Urothelium cell line (cell line): ENCODE results near the gene RIOK1.

Experiments used
- DNase-seq: peaks from one replicate; pipeline ENCODE4 v3.0.0; 2011; ENCODE audit warnings: low spot score, mixed read lengths
- FAIRE-seq: peaks from 2 replicates; lab custom pipeline; 2011; peaks lifted over from hg19 to GRCh38; lab: Jason Lieb, UNC

RIOK1 gene

DNA sequence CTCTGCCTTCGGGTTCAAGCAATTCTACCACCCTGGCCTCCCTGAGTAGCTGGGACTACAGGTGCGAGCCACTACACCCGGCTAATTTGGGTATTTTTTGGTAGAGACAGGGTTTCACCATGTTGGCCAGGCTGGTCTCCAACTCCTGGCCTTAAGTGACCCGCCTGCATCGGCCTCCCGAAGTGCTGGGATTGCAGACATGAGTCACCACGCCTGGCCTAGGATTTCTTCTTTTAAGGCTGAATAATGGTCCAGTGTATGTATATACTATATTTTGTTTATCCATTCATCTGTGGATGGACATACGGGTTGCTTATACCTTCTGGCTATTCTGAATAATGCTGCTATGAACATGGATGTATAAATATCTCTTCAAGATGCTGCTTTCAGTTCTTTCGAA, 17.1 kb downstream of the RIOK1 start:
- DNase-seq (no peak), FAIRE-seq (no peak)

DNA sequence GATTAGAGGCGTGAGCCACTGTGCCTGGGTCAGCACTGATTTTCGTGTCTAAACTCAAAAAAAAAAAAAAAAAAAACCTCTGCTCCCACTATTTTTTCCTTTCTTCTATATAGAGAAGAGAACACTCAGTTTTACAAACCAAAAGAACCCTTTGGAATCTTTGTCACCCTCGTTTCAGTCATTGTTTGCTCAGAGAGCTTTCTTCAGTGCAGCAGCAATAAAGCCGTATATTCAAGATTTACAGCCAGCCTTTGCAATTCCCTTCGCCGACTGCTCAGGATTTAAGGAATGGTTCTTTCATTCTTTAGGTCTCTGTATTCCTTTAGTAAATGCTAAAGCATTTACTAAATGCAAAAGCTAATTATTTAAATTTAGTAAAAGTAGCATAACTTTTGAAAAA, 20.1 kb downstream of the RIOK1 start:
- DNase-seq = no peak
- no peak for FAIRE-seq

DNA sequence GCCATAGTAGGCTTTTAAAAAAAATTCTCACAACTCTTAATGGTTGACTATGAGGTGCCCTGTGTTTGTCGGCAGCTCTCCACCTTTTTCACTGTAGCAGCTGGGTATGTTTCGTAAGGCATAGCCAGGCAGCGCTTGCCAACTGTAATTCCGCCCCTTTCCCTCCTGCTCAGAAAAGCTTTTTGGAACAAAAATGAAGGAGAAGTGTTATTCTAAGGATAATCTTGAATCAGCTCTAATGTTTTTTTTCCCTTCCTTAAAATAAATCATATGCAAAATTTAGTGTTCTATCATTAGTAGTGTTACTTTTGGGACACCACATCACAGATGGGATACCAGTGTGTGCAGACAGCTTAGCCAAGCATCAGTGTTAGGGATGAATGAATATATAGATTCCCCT, 21.2 kb downstream of the RIOK1 start:
- FAIRE-seq = no peak
- no peak for DNase-seq

- FAIRE-seq (no peak), DNase-seq (no peak)
Observed at GRCh38 chr6:7411328-7411727, 21.7 kb downstream of the RIOK1 start.

DNA sequence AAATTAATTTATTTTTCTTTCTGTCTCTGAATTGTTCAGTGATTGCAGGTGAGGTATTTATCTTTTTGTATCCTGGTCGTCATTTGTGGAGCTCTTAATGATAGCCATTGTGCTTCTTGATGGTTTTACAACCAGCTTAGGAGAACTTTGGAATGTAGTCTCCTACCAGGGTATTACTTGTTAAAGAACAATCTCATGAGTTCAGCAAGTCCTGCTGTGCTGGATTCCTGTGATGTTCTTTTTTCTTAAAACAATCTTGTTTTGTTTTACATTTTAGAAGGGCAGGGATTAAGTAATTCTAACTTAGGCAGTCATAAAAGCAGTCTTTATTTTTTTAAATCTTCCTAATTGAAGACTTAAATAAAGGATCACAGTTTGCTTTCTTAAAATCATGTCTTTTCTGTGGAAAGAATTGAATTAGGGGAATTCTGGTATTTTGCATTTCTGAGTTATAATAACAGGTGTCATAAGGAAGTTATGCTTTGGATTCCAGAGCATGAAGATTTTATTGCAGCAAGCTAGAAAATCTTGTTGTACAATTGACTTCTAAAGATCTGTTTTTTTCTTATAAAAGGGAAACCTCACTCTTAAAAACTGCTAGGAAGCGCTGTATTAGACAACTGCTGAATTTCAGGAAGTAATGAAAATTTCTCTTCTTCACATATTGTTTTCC, 23.7 kb downstream of the RIOK1 start:
- FAIRE-seq = no peak
- no peak for DNase-seq

- FAIRE-seq (no peak), DNase-seq (peak; percentile 14)
Observed at GRCh38 chr6:7414811-7415210, 25.2 kb downstream of the RIOK1 start.

DNA sequence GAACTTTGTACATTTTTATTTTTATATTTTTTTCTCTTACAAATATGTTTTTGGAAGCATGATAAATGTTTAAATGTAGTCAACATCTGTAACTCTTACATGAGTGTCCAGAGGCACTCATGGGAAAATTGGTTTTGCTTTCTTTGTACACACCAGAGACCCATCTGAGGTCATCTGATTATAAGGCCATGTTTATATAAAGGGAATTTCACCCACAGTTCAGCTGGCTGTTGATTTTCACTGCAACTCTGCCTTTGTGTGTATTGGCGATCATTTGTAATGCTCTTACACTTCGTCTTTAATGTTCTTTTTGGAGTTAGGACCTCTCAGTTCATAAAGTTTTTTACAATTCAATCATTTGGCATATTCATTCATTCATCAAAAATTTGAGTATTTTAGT, 28.1 kb downstream of the RIOK1 start:
- no peak for DNase-seq
- FAIRE-seq = no peak

DNA sequence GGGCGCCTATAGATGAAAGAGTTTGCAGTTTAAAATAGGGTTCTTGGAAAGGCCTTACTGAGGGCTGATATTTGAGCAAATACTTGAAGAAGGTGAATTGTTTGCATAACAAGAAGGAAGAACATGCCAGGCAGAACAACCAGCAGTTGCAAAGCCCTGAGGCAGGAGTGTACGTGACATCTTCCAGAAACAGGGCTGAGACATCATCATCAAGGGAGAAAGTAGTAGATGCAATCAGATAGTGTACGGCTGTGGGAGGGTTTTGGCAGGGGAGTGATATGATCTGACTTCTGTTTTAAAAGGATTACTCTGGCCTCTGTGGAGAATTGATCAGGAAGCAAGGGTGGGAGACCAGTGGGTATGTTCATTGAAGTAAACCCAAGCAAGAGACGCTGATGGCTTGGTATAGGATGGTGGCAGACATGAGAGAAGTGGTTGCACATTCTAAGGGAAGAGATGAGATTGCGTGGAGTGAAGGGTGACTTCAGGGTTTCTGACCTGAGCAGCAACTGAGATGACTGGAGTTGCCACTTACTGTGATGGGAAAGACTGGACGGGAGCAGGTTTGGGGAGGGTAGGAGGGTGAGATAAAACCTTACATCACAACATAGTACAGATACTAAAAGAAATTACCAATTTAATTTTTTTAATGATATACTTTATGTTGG, 28.8 kb downstream of the RIOK1 start:
- DNase-seq (no peak), FAIRE-seq (no peak)

- DNase-seq (no peak), FAIRE-seq (no peak)
Observed at GRCh38 chr6:7419065-7419464, 29.5 kb downstream of the RIOK1 start.

DNA sequence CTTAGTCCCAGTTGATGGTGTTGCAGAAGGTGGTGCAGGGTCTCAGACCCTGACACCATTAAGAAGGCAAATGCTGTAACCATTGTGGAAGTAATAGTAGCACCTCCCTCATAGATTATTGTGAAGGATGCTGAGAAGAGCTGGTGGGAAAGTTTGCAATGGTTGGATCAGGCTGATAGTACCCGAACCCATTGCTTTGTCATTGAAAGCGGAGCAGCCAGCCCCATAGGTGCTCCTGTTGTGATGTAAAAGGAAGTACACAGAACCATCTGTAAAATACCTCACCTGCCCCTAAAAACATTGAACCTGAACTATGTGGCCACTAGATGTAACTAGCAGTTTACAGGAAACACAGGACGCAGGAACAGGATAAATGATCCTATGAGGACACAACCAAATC, 31.5 kb downstream of the RIOK1 start:
- FAIRE-seq (no peak), DNase-seq (no peak)

DNA sequence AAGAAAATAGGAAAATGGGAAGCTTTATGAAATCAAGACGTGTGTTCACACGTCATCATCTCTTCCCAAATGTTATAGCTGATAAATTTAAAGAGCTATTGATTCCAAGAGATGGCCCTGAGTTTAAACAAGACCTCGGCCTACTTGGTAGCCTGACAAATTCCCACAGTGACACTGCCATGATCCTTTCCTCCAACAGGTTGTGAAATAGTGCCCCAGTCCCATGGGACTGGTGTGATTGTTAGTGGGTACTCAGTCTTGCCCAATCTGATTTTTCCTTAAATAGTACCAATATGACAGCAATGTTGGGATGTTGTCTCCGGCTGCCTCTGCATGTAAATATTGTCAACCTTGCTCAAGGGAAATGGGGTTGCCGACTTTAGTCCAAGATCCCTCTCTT, 34.5 kb downstream of the RIOK1 start:
- no peak for FAIRE-seq
- no peak for DNase-seq

DNA sequence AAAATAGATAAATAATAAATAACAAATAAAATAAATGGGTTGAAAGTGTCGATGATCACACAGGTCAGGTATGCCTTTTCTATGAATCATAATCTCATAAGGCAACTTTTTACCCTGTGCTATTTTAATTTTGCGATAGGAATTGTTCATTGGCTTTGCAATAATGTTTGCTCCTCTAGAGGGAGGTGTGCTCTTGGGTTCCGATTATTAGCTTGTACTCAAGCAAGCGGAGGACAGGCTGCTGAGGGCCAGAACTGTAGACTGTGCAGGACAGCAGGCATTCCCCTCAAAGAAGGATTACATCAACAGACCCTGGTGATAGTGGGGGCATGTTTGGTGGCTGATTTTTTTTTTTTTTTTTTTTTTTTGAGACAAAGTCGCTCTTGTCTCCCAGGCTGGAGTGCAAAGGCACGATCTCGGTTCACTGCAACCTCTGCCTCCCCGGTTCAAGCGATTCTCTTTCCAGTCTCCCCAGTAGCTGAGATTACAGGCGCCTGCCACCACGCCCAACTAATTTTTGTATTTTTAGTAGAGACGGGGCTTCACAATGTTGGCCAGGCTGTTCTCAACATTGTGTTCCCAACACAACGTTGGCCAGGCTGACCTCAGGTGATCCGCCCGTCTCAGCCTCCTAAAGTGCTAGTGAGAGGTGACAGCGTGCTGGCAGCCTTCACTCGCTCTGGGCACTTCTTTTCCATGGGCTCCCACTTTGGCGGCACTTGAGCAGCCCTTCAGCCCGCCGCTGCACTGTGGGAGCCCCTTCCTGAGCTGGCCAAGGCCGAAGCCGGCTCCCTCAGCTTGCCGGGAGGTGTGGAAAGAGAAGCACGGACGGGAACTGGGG, 35.6 kb downstream of the RIOK1 start:
- DNase-seq = peak; percentile 17
- FAIRE-seq = no peak

- no peak for DNase-seq
- no peak for FAIRE-seq
Observed at GRCh38 chr6:7425808-7426190, 36.2 kb downstream of the RIOK1 start.

DNA sequence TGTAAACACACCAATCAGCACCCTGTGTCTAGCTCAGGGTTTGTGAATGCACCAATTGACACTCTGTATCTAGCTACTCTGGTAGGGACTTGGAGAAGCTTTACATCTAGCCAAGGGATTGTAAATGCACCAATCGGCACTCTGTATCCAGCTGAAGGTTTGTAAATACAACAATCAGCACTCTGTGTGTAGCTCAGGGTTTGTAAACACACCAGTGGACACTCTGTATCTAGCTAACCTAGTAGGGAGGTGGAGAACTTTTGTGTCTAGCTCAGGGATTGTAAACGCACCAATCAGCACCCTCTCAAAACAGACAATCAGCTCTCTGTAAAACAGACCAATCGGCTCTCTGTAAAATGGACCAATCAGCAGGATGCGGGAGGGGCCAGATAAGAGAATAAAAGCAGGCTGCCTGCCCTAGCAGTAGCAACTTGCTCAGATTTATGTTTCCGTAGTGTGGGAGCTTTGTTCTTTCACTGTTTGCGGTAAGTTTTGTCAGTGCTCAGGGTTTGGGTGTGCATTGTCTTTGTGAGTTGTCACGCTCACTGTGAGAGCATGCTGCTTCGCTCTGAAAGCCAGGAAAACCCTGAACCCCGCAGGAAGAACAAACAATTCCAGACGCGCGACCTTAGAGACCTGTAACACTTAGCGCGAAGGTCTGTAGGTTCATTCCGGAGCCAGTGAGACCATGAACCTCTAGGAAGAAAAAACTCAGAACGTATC, 37.0 kb downstream of the RIOK1 start:
- no peak for FAIRE-seq
- no peak for DNase-seq

GRCh38 chr6:7431313-7431673, 41.7 kb downstream of the RIOK1 start:
- no peak for FAIRE-seq

GRCh38 chr6:7431674-7432390, 42.2 kb downstream of the RIOK1 start:
- DNase-seq = no peak
- no peak for FAIRE-seq

More at GRCh38 chr6:7431313-7431673, 41.7 kb downstream of the RIOK1 start:
- no peak for DNase-seq

- DNase-seq (no peak), FAIRE-seq (no peak)
Observed at GRCh38 chr6:7432391-7433120, 42.9 kb downstream of the RIOK1 start.

GRCh38 chr6:7433121-7433617, 43.6 kb downstream of the RIOK1 start:
- no peak for DNase-seq
- FAIRE-seq = no peak

GRCh38 chr6:7434672-7435071, 45.1 kb downstream of the RIOK1 start:
- FAIRE-seq (no peak), DNase-seq (no peak)

DNA sequence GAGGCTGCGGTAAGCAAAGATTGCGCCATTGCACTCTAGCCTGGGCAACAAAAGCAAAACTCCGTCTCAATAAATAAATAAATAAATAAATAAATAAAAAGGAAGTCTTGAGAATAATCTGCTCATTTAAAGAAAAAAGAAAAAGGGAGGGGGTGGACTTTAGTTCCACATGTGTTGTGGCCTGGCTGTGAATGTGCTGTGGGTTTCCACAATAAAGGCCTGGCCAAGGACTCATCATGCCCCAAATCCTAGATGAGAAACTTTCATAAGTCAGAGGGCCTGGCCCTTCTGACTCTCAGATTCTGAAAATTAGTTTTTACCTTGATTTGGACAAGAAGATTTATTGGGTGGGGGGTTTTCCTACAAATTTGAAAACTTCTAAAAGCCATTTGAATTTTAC, 48.4 kb downstream of the RIOK1 start:
- DNase-seq (no peak), FAIRE-seq (no peak)
